T-helper 2 cell (primary cell): Measurements from ENCODE around the gene VKORC1.

ENCODE experiments used
- DNase-seq, 5 experiments: peaks; one replicate each; pipeline versions ENCODE4 v3.0.0 to v3.0.0-alpha.2; 2012 to 2022

VKORC1 gene

GRCh38 chr16:31081428-31082351 is 12.9 kb downstream of the VKORC1 start:
- no peak for DNase-seq

GRCh38 chr16:31080756-31081419 is 13.7 kb downstream of the VKORC1 start:
- DNase-seq, result no peak

GRCh38 chr16:31080035-31080629 is 14.5 kb downstream of the VKORC1 start:
- no peak for DNase-seq

GRCh38 chr16:31079342-31079944 is 15.2 kb downstream of the VKORC1 start:
- no peak for DNase-seq

GRCh38 chr16:31078597-31079341 is 15.8 kb downstream of the VKORC1 start:
- DNase-seq, result no peak

GRCh38 chr16:31077592-31078396 is 16.8 kb downstream of the VKORC1 start:
- no peak for DNase-seq

- no peak for DNase-seq
These were observed 17.6 kb downstream of the VKORC1 start for GRCh38 chr16:31077024-31077423.

- DNase-seq, result no peak
These were observed 18.3 kb downstream of the VKORC1 start for GRCh38 chr16:31076319-31076718.

GRCh38 chr16:31074814-31075183 is 19.8 kb downstream of the VKORC1 start:
- no peak for DNase-seq

- peak; percentile 91 to 100 (median 97) for DNase-seq
These were observed 20.4 kb downstream of the VKORC1 start, which contains the start of the genes ZNF646 and ZNF668 for GRCh38 chr16:31073970-31074813. ZNF646 (plus strand) TSS chr16:31074422; CDS start chr16:31076325, 1,903 bp downstream. ZNF668 (minus strand) TSS chr16:31074240; CDS start chr16:31064459, 9,781 bp downstream.

- peak; percentile 78 to 90 (median 84) for DNase-seq
These were observed 21.2 kb downstream of the VKORC1 start for GRCh38 chr16:31073142-31073969.

GRCh38 chr16:31072540-31073141 is 22.0 kb downstream of the VKORC1 start:
- peak in 2 of 5 experiments; percentile 13 to 73 for DNase-seq

GRCh38 chr16:31071861-31072260 is 22.7 kb downstream of the VKORC1 start:
- DNase-seq, result no peak

GRCh38 chr16:31067342-31067741 is 27.3 kb downstream of the VKORC1 start:
- no peak for DNase-seq

- DNase-seq, result peak in 1 of 5 experiments; percentile 5
These were observed 29.6 kb downstream of the VKORC1 start for GRCh38 chr16:31064882-31065461.

- DNase-seq, result peak in 2 of 5 experiments; percentile 65 to 72
These were observed 30.6 kb downstream of the VKORC1 start for GRCh38 chr16:31063843-31064611.

- DNase-seq, result no peak
These were observed 31.1 kb downstream of the VKORC1 start for GRCh38 chr16:31063495-31063842.
